GM10266 (cell line): ENCODE data around the gene ZNF555.
"Not testable (repeated sequence)": the region's sequence is repeated elsewhere in the genome, so short reads cannot be mapped to it uniquely, and the experiment has no call there.

Experiments used
- DNase-seq: peaks from one replicate; pipeline ENCODE4 v3.0.0; 2012; ENCODE audit errors: extremely low spot score
- TF ChIP-seq, protein P1 (sequence below): IDR thresholded peaks from 2 replicates; pipeline ENCODE4 v1.5.1; 2012; ENCODE audit warnings: mild to moderate bottlenecking, low read depth; ENCODE audit not compliant: control insufficient read depth, insufficient read depth; ENCODE audit errors: missing control alignments

The ZNF555 gene

DNA sequence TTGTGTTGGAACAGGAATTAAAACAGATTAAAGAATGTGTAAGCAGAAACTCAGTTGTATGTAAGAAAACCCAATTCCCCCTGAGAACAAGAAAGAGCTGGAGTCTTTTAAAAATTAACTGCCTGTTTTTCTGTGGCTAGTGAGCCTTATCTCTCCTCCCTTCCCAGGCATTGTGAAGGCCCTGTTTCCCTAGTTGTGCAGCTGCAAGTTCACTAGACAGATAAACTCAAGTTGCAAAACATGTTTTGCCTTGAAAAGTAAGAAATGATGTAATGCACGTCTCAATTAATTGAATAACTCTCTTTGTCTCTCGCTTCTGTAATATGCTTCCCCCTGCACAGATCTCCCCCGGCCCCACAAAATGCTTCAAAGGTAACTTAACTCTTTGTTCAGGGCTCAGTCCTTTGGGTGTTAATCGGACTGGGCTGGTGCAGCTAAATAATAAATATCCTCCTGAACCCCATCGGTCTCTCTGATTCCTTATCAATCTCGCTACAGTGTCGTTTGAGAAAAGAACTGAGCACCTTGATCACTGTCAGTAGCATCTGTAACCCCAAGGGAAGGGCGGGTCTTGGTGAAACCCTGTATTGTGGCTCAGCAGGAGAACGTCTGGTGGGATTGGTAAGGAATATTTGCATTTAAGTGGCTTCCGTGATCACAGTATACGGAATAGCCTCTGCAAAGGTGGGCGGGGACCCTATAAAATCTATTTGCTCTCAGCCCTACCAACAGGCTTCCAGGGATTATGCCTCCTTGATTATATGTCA lies 24.2 kb downstream of the ZNF555 start:
- TF ChIP-seq, protein P1, sequence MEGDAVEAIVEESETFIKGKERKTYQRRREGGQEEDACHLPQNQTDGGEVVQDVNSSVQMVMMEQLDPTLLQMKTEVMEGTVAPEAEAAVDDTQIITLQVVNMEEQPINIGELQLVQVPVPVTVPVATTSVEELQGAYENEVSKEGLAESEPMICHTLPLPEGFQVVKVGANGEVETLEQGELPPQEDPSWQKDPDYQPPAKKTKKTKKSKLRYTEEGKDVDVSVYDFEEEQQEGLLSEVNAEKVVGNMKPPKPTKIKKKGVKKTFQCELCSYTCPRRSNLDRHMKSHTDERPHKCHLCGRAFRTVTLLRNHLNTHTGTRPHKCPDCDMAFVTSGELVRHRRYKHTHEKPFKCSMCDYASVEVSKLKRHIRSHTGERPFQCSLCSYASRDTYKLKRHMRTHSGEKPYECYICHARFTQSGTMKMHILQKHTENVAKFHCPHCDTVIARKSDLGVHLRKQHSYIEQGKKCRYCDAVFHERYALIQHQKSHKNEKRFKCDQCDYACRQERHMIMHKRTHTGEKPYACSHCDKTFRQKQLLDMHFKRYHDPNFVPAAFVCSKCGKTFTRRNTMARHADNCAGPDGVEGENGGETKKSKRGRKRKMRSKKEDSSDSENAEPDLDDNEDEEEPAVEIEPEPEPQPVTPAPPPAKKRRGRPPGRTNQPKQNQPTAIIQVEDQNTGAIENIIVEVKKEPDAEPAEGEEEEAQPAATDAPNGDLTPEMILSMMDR, result no peak
- DNase-seq, result no peak

DNA sequence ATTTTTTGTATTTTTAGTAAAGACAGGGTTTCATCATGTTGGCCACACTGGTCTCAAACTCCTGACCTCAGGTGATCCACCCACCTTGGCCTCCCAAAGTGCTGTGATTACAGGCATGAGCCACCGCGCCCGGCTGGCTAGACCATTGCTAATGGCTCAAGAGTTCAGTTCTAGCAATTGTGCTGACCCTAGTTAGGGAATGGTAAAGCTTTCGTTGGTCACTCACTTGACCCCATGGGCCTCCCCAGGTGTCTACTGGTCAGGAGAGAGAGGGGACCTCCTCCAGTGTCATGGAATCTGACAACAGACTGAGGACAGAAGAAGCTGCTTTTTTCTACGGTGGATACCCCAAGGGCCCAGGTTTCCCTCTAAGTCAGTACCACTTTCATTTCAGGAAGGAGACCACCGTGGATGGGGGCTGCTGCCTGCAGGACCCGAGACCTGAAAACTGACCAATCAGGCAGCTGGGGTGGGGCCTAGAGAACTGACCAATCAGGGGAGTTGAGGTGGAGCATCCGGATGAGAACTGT lies 25.3 kb downstream of the ZNF555 start:
- TF ChIP-seq, protein P1, result no peak
- DNase-seq, result no peak

DNA sequence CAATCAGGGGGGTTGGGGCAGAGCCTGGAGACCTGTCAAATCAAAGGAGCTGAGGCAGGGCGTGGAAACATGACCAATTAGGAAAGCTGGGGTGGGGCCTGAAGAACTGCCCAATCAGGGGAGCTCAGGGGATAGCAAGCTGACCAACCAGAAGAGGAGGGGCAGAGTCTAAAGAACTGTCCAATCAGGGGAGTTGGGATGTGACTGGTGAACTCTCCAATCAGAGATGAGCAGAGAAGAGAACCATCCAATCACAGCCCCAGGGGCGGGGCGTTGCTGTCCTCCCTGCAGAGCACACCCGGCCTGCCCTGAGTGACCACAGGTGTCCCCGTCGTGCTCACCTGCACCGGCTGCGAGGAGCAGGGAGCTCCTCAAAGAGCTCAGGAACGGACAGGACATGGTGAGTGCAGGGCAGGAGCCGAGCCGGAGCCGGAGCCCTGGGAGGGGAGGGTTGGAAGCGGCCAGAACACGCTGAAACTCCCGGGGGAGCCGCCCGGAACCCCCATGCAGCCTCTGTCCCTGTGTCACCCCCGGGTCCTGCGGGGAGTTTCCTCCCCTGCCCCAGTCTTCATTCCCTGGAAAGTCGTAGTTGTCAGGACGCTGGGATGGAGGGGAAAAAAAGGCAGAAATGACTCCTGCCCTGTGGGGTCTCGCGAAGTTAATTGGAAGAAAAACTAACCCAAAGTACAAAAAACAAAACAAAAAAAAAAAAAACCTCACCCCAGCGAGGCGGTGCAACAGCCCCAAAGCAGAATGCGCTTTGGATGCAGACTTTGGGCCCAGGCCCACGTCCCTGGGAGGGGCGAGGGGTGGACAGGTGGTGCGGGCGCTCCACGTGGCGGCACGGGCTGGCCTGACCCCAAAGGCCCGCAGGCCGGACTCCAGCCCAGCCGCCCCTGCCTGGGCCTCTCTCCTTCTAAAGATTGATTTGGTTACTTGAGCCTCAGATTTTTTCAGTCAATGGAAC lies 26.0 kb downstream of the ZNF555 start, which contains the start of gene ZNF556:
ZNF556 (plus strand) TSS at position 311 of the 967 bp plus-strand sequence; CDS start at position 398, 87 bp downstream.
- DNase-seq, result no peak
- TF ChIP-seq, protein P1, result no peak

DNA sequence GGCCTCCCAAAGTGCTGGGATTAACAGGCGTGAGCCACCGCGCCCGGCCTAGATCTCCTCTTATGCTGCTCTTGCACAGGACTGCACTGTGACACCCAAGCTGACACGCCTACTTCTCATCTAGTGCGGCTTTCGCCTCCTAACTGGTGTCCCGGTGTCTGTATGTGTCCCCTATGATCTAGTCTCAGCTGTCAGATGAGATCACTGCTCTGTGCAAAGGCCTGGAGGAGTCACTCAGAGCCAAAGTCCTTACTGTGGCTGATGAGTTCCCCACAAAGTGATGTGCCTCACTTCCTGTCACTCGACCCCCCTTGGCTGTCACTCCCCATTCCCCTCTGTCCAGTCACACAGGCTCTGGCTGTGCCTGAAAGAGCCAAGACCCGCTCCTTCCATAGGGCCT lies 28.3 kb downstream of the ZNF555 start:
- TF ChIP-seq, protein P1, result no peak
- no peak for DNase-seq

DNA sequence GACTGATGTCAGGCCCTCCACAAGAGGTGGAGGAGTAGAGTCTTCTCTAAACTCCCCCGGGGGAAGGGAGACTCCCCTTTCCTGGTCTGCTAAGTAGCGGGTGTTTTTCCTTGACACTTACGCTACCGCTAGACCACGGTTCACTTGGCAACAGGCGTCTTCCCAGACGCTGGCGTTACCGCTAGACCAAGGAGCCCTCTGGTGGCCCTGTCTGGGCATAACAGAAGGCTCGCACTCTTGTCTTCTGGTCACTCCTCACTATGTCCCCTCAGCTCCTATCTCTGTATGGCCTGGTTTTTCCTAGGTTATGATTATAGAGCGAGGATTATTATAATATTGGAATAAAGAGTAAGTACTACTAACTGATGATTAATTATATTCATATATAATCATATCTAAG lies 30.9 kb downstream of the ZNF555 start:
- TF ChIP-seq, protein P1, result peak; percentile 19
- DNase-seq, result not testable (repeated sequence)

DNA sequence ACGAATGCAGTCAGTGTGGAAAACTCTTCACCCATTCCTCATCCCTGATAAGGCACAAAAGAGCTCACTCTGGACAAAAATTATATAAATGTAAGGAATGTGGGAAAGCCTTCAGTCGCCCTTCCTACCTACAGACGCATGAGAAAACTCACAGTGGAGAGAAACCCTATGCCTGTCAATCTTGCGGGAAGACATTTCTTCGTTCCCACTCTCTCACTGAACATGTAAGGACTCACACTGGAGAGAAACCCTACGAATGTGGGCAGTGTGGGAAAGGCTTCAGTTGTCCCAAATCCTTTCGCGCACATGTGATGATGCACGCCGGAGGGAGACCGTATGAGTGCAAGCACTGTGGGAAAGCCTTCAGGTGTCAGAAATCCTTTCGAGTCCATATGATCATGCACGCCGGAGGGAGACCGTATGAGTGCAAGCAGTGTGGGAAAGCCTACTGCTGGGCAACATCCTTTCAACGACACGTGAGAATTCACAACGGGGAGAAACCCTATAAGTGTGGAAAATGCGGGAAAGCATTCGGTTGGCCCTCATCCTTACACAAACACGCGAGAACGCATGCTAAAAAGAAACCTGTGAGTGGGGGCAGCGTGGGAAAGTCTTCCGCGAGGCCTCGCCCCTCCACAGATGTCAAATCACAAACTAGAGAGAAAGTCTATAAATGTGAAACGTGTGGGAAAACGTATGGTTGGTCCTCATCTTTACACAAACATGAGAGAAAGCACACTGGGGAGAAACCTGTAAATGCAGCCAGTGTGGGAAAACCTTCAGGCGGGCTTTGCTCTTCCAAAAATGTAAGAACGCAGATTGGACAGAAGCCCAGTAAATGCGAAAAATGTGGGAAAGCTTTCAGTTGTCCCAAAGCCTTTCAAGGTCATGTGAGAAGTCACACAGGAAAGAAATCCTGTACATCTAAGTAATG lies 36.4 kb downstream of the ZNF555 start:
- TF ChIP-seq, protein P1, result no peak

More for the DNA sequence above, 36.4 kb downstream of the ZNF555 start:
- no peak for DNase-seq
